Bone marrow (tissue), 2 donors: Measurements from ENCODE around the gene C19orf12.
A peak's percentile ranks its signal among the peaks of the same experiment; 100 is the strongest.
"Not testable (repeated sequence)": the region's sequence is repeated elsewhere in the genome, so short reads cannot be mapped to it uniquely, and the experiment has no call there.

Experiments used
- DNase-seq, 2 donors: peaks; one replicate each; lab custom pipeline; 2025; lab: John Stamatoyannopoulos, UW

The C19orf12 gene

DNA sequence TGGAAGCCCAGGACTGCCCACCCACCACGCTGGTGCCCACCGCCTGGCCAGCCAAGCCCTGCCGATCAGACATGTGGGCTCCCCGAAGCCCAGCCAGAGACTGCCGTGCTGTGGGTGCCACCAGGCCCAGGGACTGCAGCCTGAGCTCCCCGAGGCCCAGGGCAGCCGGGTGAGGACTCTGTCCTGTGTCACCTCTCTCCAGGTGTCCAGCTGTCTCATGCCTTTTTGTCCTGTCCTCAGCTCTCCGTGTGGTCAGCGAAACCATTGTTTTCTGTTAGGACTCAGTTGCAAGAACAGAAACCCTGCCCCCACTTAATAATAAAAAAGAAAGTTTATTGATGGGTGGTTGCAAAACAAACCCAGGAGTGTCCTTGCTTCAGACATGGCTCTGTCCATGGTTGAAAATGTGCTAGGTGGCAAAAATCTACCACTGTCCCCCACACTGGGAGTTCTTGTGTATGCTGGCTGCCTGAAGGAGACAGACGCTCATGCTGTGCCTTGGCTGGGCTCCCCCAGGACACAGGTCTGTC lies 39.9 kb downstream of the C19orf12 start:
- DNase-seq, result no peak

DNA sequence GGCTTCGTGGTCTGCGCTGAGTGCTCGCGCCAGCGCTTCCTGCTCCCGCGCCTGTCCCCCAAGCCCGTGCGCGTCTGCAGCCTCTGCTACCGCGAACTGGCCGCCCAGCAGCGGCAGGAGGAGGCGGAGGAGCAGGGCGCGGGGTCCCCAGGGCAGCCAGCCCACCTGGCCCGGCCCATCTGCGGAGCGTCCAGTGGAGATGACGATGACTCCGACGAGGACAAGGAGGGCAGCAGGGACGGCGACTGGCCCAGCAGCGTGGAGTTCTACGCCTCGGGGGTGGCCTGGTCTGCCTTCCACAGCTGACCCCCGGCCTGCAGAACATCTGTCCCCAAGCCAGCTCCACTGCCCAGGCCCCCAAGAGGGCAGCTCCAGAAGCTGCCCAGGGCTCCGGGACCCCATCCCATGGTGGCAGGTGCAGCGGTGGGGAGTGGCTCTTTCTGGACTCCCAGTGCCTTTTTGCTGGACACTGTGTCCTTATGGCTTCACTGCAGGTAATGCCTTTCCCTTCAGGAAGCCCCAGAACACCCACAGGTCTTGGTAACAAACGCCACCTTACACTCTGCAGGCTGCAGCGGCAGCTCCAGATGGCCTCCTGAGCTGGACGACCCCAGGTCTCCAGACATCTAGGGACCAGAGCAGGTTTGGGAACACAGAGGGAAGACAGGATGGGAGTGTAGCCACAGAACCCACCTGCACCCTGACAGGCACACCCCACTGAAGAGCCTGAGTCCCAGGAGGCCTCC lies 40.5 kb downstream of the C19orf12 start:
- DNase-seq, result no peak

DNA sequence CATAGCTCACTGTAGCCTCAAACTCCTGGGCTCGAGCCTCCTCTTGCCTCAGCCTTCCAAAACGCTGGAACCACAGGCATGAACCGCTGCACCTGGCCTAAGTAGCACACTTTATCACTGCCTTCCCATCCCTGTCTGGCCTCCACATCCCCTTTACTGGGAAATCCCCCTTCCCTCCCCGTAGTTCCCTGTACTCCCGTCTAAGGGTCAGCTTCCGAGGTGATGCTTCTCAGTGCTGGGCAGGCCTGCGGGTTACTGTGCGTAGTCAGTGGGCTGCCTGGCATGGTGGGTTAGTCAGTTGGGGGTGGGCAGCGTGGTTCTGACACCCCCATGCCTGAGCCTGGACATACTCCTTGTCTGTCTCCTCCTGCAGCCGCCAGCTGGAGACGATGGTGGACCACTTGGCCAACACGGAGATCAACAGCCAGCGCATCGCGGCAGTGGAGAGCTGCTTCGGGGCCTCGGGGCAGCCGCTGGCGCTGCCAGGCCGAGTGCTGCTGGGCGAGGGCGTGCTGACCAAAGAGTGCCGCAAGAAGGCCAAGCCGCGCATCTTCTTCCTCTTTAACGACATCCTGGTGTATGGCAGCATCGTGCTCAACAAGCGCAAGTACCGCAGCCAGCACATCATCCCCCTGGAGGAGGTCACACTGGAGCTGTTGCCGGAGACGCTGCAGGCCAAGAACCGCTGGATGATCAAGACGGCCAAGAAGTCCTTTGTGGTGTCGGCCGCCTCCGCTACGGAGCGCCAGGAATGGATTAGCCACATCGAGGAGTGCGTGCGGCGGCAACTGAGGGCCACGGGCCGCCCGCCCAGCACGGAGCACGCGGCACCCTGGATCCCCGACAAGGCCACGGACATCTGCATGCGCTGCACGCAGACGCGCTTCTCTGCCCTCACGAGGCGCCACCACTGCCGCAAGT lies 41.4 kb downstream of the C19orf12 start:
- no peak for DNase-seq

GRCh38 chr19:29672933-29673336 lies 42.1 kb downstream of the C19orf12 start:
- no peak for DNase-seq

DNA sequence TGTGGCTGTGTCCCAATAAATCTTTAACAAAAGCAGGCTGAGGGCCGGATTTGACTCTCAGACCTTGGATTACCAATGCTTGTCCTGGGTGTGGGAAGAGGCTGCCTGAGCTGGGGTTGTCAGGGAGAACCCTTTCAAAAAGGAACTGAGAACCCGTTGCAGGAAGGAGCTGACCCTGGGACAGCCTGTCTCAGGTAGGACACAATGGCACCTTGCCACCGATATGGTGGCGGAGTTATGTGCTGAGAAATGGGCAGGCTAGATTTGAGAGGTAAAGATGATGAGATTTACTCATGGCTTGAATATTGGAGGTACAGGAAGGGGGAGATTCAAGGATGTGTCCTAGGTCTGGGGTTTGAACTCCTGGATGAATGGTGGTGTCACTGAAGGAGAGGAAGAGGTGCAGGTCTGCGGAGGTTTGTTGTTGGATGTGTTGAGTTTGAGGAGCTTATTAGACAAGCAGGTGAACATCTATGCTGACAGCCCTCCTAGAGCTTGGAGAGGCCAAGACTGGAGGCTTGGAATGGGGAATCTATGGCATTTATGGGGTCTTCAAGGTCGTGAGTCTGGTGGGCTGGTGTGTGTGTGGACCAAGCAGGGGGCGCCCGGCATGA lies 42.6 kb downstream of the C19orf12 start:
- DNase-seq, result no peak

DNA sequence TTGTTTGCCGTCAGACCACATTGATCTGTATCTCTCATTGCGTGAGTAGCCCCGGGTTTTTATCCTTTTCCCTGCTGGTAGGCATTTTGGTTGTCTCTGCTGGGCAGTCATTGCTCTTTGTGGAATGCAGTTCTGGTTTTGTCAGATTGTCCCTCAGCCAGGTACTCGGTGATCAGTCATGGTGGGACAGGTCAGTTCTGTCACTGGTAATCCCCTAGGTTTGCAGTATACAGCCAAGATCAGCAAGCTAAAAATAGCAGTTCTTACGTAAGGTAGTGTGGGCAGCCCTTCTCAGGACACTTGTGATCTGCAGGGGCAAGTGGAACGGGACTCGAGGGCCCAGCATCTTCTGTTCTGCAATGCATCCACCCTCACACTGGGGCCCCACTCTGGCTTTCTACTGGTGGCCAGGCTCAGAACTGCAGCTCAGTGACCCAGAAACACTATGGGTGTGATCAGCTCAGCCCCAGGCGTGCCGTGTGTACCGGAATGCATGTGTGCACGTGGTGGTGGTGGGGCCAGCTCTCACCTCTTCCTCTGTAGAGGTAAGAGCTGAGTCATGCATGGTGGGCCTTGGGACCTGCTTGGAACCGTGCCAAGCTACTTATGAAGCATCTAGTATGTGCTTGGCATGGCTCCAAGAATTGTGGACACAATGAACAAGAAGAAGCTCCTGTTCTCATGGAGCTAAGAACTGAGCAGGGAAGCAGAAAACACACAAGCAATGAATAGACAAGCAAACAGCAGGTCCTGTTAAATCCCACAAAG lies 43.5 kb downstream of the C19orf12 start:
- no peak for DNase-seq

DNA sequence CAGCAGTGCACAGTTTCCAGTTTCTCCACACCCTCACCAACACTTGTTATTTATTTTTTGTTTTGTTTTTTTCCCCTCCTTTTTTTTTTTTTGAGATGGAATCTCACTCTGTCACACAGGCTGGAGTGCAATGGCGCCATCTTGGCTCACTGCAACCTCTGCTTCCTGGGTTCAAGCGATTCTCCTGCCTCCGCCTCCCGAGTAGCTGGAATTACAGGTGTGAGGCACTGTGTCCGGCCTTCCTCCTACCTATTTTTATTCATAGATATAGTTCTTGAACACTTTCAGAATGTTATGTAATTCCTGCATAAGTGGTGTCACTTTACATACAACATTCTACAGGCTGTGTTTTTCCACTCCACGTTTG lies 44.1 kb downstream of the C19orf12 start:
- not testable (repeated sequence) for DNase-seq

- no peak for DNase-seq
Measured at GRCh38 chr19:29670255-29670654, 44.8 kb downstream of the C19orf12 start.

DNA sequence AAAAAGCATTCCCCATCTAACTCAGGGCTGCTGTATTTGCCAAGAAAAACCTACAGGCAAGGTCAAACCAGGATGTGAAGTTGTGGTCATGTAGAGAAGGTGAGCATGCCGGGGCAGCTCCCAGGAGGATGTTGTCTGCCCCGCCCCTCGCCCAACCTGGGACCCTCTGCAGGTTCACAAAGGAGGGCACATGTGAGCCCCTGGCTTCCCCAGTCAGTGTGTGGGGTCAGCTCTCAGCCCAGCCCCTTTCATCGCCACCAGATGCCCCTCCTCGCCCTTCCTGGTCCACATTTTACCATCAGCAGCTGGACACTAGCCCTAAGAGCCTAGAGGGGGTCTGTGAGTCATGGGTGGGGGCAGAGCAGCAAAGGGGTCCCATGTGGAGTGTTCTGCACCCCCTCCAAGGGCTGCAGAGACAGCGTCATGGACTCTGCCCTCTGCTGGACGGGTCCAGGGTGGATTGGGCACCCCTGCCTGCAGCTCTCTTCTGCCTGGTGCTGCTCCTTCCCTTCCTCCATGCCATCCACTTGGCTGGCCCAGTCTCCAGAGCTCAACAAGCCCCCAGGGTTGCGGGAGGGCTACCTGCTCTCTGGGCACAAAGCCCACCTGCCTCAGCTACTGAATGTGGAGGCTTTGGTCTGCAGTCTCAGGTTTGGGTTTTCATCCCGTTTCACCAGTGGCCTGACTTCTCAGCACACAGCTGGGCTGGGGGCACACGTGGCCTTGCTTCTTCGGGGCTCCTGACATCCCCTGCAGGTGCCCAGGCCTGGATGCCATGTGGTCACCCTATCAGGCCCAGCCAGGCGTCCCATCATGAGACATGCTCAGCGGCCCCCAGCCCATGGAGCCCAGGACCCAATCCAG lies 46.1 kb downstream of the C19orf12 start:
- no peak for DNase-seq

GRCh38 chr19:29667901-29668341 lies 47.1 kb downstream of the C19orf12 start:
- no peak for DNase-seq

DNA sequence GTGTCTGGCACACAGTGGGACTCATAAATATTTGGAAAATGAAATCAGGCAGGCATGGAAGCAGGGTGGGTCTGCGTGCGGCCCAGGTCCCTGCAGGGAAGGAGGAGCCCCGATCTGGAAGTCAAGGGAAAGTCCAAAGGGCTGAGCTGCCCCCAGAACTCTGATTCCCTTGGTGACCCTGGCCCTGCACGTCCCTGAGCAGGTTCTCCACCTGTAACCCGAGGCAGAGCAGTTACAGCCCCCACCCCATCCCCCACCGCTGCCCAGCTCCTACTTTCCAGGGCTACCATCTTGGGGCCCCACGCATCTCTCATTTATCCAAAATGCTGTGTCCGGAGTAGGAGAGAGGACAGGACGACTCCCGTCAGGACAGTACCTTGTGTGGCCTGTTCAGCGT lies 47.7 kb downstream of the C19orf12 start:
- DNase-seq, result no peak

DNA sequence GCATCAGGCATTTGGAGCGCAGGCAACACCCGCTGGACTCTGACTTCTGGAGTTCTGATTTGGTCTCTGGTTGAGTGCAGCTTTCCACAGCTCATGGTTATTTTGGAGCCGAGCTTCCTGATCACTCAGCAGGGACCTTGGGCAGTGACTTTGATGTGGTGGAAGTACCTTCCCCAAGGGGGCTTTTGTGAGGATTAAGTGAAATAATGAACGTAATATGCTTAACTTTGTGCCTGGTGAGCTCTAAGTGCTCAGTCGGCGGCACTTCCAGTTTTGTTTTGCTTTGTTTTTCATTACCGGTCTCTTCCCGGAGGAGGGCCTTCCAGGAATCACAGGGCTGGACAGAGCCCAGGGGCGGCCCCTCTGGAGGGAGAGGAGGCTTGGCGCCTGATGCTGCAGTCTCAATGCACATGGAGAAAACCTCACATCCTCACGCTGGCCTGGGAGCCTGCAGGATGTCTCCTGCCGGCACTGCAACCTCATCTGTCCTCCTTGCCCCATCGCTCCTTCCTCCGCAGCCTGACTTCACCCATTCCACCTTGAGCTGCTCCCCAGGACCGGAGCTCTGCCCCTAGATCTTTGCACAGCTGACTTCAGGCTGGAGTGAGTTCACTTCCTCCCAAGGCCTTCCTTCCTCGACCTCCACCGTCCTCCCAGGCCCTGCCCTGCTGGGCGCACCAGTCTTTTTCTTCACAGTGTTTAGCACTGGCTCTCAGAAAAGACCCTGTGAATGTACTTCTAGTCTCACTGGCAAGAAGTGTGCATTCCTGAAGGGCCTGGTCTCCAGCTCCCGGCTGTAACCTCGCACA lies 48.3 kb downstream of the C19orf12 start:
- no peak for DNase-seq

GRCh38 chr19:29665826-29666577 lies 49.1 kb downstream of the C19orf12 start:
- DNase-seq, result no peak

DNA sequence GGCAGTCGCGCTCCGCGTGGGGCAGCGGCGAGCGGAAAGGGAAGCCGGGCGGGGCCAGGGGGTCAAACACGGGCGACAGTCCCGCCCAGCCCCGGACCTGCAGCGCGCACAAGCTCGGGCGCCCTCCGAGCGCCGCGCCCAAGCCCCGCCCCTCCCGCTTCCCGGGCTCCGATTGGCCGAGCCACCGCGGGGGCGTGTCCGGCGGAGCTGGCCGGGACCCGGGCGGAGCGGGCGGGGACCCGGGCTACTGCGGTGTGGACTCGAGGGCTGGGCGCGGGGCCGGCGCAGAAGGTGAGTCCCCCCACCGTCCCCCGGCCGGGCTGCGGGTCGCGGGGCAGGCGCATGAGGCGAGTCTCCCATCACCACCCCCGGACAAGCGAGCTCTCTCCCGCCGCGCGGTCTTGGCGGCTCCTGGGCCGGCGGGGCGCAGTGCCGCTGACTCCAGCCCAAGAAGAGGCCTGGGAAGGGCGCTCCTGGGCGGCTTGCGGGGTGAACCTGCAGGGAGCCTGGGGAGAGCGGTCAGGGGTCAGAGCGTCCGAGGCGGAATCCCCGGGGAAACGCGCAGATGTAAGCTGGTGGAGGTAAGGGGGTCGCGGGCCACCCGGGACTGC lies 49.7 kb downstream of the C19orf12 start, which contains the start of gene PLEKHF1:
Gene PLEKHF1, plus strand, starts transcription at position 247 of the 611 bp plus-strand sequence. CDS start 8,379 bp downstream, outside the sequence.
- peak in 1 of 2 donors; percentile 54 for DNase-seq

GRCh38 chr19:29664753-29665214 lies 50.3 kb downstream of the C19orf12 start:
- DNase-seq, result no peak

GRCh38 chr19:29663861-29664752 lies 51.0 kb downstream of the C19orf12 start:
- no peak for DNase-seq
